Mesendoderm (in vitro differentiated cells): ENCODE data around the gene MX1.
"Not testable (repeated sequence)": the region's sequence is repeated elsewhere in the genome, so short reads cannot be mapped to it uniquely, and the experiment has no call there.

Experiments used
- DNase-seq: peaks from one replicate; pipeline ENCODE4 v3.0.0; 2013
- H2AK5ac ChIP-seq: 2 replicates; pipeline ENCODE4 v1.6.1; 2013; ENCODE audit warnings: low read length, inconsistent platforms
- H2BK120ac ChIP-seq: 2 replicates; pipeline ENCODE4 v1.6.1; 2013; ENCODE audit warnings: low read depth, mild to moderate bottlenecking, low read length, moderate library complexity, mixed read lengths
- H2BK15ac ChIP-seq: replicated peaks from 2 replicates; pipeline ENCODE4 v1.6.1; 2013; ENCODE audit warnings: low read depth, mild to moderate bottlenecking, moderate library complexity
- H2BK5ac ChIP-seq: 2 replicates; pipeline ENCODE4 v1.6.1; 2013; ENCODE audit warnings: low read length, inconsistent platforms
- H3K18ac ChIP-seq: 2 replicates; pipeline ENCODE4 v1.6.1; 2013; ENCODE audit warnings: mild to moderate bottlenecking, low read length, mixed read lengths
- H3K23ac ChIP-seq: one replicate; pipeline ENCODE4 v1.6.1; 2013; ENCODE audit warnings: low read length
- H3K27ac ChIP-seq: 2 replicates; pipeline ENCODE4 v1.5.1; 2013; ENCODE audit warnings: low read depth, mild to moderate bottlenecking, inconsistent platforms, low read length, moderate library complexity
- H3K27me3 ChIP-seq: 2 replicates; pipeline ENCODE4 v1.6.1; 2013; ENCODE audit warnings: low read length, control low read depth, mild to moderate bottlenecking, inconsistent platforms; ENCODE audit not compliant: insufficient read depth, poor library complexity
- H3K36me3 ChIP-seq: 2 replicates; pipeline ENCODE4 v1.6.1; 2013; ENCODE audit warnings: low read length, inconsistent platforms; ENCODE audit not compliant: control insufficient read depth, insufficient read depth
- H3K4ac ChIP-seq: one replicate; pipeline ENCODE4 v1.6.1; 2013; ENCODE audit warnings: low read depth, mild to moderate bottlenecking, low read length, moderate library complexity
- H3K4me1 ChIP-seq: 2 replicates; pipeline ENCODE4 v1.6.1; 2013; ENCODE audit warnings: low read depth, low read length, inconsistent platforms; ENCODE audit not compliant: control insufficient read depth
- H3K4me2 ChIP-seq: 2 replicates; pipeline ENCODE4 v1.6.1; 2013; ENCODE audit warnings: low read length
- H3K4me3 ChIP-seq: 2 replicates; pipeline ENCODE4 v1.5.1; 2013; ENCODE audit warnings: mild to moderate bottlenecking, low read length
- H3K56ac ChIP-seq: one replicate; pipeline ENCODE4 v1.6.1; 2013; ENCODE audit warnings: low read length
- H3K79me1 ChIP-seq: 2 replicates; pipeline ENCODE4 v1.6.1; 2013; ENCODE audit warnings: low read length, inconsistent platforms
- H3K79me2 ChIP-seq: 2 replicates; pipeline ENCODE4 v1.6.1; 2013; ENCODE audit warnings: mild to moderate bottlenecking, low read length; ENCODE audit not compliant: control insufficient read depth, insufficient read depth
- H3K9ac ChIP-seq: 2 replicates; pipeline ENCODE4 v1.6.1; 2013; ENCODE audit warnings: low read length, inconsistent platforms
- H4K5ac ChIP-seq: one replicate; pipeline ENCODE4 v1.6.1; 2013; ENCODE audit warnings: low read length
- H4K8ac ChIP-seq: one replicate; pipeline ENCODE4 v1.6.1; 2013; ENCODE audit warnings: low read depth, mild to moderate bottlenecking, control low read depth, low read length, moderate library complexity
- WGBS: extraction: QIAGEN DNeasy Blood & Tissue Kit; methylation state at CpG from one replicate; pipeline ENCODE4 v1.1.7; 2013; ENCODE audit warnings: low lambda C conversion rate, missing lambda C conversion rate; ENCODE audit not compliant: insufficient coverage; ENCODE audit errors: extremely low coverage; 5-methylcytosine and 5-hydroxymethylcytosine counted together

MX1 gene

GRCh38 chr21:41407541-41408460, 18.2 kb upstream of the MX1 start:
- Histone ChIP-seq H4K8ac (no peak overlapping the region), H2AK5ac (no peak overlapping the region), H3K4me1 (no peaks in the 10 kb centered on the region), H2BK120ac (no peak overlapping the region), H2BK5ac (no peak overlapping the region), H3K4me3 (no peak overlapping the region), H3K9ac (no peak overlapping the region), H3K36me3 (no peaks in the 10 kb centered on the region), H3K56ac (no peak overlapping the region), H3K18ac (no peak overlapping the region), H3K79me1 (no peaks in the 10 kb centered on the region), H3K27me3 (no peaks in the 10 kb centered on the region), H3K23ac (no peak overlapping the region), H3K79me2 (no peaks in the 10 kb centered on the region), H3K4me2 (no peak overlapping the region), H3K4ac (no peak overlapping the region), H4K5ac (no peak overlapping the region), H3K27ac (no peak overlapping the region), H2BK15ac (no peak overlapping the region)
- DNase-seq: no peak
- no CpG with 5 or more reads among the region's 24 CpGs for WGBS

GRCh38 chr21:41410361-41410760, 15.7 kb upstream of the MX1 start:
- Histone ChIP-seq H2BK120ac (no peak overlapping the region), H3K9ac (no peak overlapping the region), H2AK5ac (no peak overlapping the region), H2BK15ac (no peak overlapping the region), H4K8ac (no peak overlapping the region), H3K27me3 (no peaks in the 10 kb centered on the region), H3K36me3 (no peaks in the 10 kb centered on the region), H3K4ac (no peak overlapping the region), H3K23ac (no peak overlapping the region), H4K5ac (no peak overlapping the region), H3K79me1 (no peaks in the 10 kb centered on the region), H2BK5ac (no peak overlapping the region), H3K4me1 (no peaks in the 10 kb centered on the region), H3K4me3 (no peak overlapping the region), H3K56ac (no peak overlapping the region), H3K18ac (no peak overlapping the region), H3K79me2 (no peaks in the 10 kb centered on the region), H3K27ac (no peak overlapping the region), H3K4me2 (no peak overlapping the region)
- DNase-seq: no peak
- WGBS: no CpG with 5 or more reads among the region's 1 CpG

DNA sequence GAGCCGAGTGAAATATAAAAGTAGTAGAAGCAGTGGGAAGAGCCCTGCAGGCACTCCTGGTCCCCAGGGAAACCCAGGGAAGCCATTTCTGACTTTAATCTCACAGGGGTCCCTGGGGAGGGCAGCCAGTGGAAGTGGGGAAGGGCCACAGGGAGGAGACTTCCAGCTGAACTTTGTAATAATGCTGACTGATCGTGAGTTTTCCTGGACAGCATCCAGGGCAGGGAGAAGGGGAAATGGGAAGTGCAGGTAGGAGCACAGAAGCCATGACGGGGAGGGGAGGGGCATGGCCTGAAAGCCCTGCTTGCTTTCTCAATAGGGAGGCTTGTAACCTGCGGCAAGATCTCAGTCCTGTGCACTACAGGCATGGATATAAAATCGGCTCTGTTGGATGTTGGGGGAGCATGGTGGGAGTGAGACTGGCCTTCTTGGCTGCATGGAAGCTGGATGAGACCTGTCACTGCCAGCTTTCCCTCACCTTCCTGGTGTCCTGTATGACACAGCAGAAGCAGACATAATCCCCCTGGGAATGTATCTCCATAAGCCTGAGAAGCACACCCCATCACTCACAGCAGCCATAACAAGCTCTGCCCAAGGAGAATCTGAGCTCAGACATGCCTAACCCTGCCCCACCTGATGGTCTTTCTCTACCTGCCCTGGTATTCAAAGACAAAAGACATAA, 15.1 kb upstream of the MX1 start:
- Histone ChIP-seq H3K79me2 (no peaks in the 10 kb centered on the region), H4K5ac (no peak overlapping the region), H3K4me2 (no peak overlapping the region), H3K56ac (no peak overlapping the region), H3K27ac (no peak overlapping the region), H4K8ac (no peak overlapping the region), H3K4ac (no peak overlapping the region), H2BK120ac (no peak overlapping the region), H2AK5ac (no peak overlapping the region), H2BK5ac (no peak overlapping the region), H3K27me3 (no peaks in the 10 kb centered on the region), H3K79me1 (no peaks in the 10 kb centered on the region), H3K9ac (no peak overlapping the region), H3K4me1 (no peaks in the 10 kb centered on the region), H3K4me3 (no peak overlapping the region), H2BK15ac (no peak overlapping the region), H3K18ac (no peak overlapping the region), H3K23ac (no peak overlapping the region), H3K36me3 (no peaks in the 10 kb centered on the region)
- no CpG with 5 or more reads among the region's 5 CpGs for WGBS
- DNase-seq: no peak

- H2BK15ac ChIP-seq: no peak overlapping the region
These were observed 14.5 kb upstream of the MX1 start for GRCh38 chr21:41411449-41412089.

GRCh38 chr21:41417505-41417904, 8.5 kb upstream of the MX1 start:
- not testable (repeated sequence) for H3K56ac ChIP-seq, H3K79me1 ChIP-seq, H2BK5ac ChIP-seq, H3K36me3 ChIP-seq, H3K27me3 ChIP-seq, H3K23ac ChIP-seq, H3K4me3 ChIP-seq, H2BK15ac ChIP-seq, H2BK120ac ChIP-seq, DNase-seq, H3K18ac ChIP-seq, H2AK5ac ChIP-seq, H3K27ac ChIP-seq, H3K9ac ChIP-seq, H3K4me2 ChIP-seq, H3K4ac ChIP-seq, H4K5ac ChIP-seq, H4K8ac ChIP-seq, H3K4me1 ChIP-seq, H3K79me2 ChIP-seq
- no CpG with 5 or more reads among the region's 2 CpGs for WGBS

More at GRCh38 chr21:41411449-41412089, 14.5 kb upstream of the MX1 start:
- no CpG with 5 or more reads among the region's 5 CpGs for WGBS
- Histone ChIP-seq H4K8ac (no peak overlapping the region), H3K79me2 (no peaks in the 10 kb centered on the region), H3K4ac (no peak overlapping the region), H2BK5ac (no peak overlapping the region), H3K27me3 (no peaks in the 10 kb centered on the region), H3K27ac (no peak overlapping the region), H3K23ac (no peak overlapping the region), H3K18ac (no peak overlapping the region), H3K36me3 (no peaks in the 10 kb centered on the region), H3K4me1 (no peaks in the 10 kb centered on the region), H2BK120ac (no peak overlapping the region), H3K79me1 (no peaks in the 10 kb centered on the region), H3K4me3 (no peak overlapping the region), H3K9ac (no peak overlapping the region), H3K56ac (no peak overlapping the region), H3K4me2 (no peak overlapping the region), H2AK5ac (no peak overlapping the region), H4K5ac (no peak overlapping the region)
- DNase-seq: peak; percentile 64
